Adipocyte (in vitro differentiated cells): ENCODE measurements around the gene TXNDC2.
A peak's percentile ranks its signal among the peaks of the same experiment; 100 is the strongest.

ENCODE experiments used
- DNase-seq: peaks from one replicate; pipeline ENCODE4 v3.0.0-alpha.2; 2015; ENCODE audit warnings: low read depth
- H3K27me3 ChIP-seq: replicated peaks from 2 replicates; pipeline ENCODE4 v1.7.0; 2013; ENCODE audit warnings: mild to moderate bottlenecking, low read length, moderate library complexity; ENCODE audit not compliant: control insufficient read depth, insufficient read depth
- H3K36me3 ChIP-seq: 2 replicates; pipeline ENCODE4 v1.7.0; 2013; ENCODE audit warnings: low read length, mild to moderate bottlenecking, moderate library complexity; ENCODE audit not compliant: control insufficient read depth, insufficient read depth, severe bottlenecking
- H3K4me1 ChIP-seq: 2 replicates; pipeline ENCODE4 v1.7.0; 2013; ENCODE audit warnings: mild to moderate bottlenecking, low read length, moderate library complexity; ENCODE audit not compliant: control insufficient read depth, insufficient read depth
- H3K4me3 ChIP-seq: 2 replicates; pipeline ENCODE4 v1.7.0; 2013; ENCODE audit warnings: mild to moderate bottlenecking, low read length, moderate library complexity
- H3K9ac ChIP-seq: 2 replicates; pipeline ENCODE4 v1.7.0; 2013; ENCODE audit warnings: mild to moderate bottlenecking, low read length, moderate library complexity
- H3K9me3 ChIP-seq: 2 replicates; pipeline ENCODE4 v1.7.0; 2013; ENCODE audit warnings: mild to moderate bottlenecking, low read length, moderate library complexity; ENCODE audit not compliant: control insufficient read depth

TXNDC2 gene

DNA sequence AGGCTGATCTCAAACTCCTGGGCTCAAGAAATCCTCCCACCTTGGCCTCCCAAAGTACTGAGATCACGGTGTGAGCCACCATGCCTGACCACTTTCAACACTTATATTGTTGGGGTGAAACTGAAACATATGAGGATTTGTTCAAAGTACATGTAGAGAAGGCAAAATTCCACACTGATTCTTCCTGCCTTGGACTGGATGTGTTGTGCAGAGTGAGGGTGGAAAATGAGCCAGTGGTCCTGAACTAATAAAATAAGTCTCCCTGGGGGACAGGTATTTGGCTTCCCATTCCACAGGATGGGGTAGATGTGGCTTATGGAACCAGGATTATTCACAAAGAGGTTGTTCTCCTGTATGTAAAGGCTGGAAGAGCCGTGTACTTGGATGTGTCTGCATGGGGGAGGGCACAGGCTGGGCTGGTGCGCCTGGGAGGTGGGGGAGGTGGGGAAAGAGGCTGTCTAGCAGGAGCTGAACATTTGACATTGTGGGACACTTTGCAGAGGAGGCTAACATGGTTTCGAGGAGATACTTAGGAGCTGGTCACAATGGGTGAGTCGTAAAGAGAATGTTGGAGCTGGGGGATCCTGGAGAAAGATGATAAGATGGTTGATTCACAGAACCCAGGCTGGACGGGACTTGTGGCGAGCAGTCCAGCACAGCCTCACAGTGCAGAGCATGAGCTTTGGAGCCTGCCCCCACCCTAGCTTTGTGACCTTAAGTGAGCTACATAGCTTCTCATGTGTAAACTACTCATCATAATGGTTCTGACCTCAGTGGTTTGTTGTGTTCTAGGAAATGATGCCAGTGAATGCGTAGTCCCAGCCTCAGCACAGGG lies at the start of gene TXNDC2:
Gene TXNDC2 (plus strand): TSS at position 804 of the 835 bp plus-strand sequence. CDS start 708 bp downstream, outside the sequence.
- no peak within 1 kb of the TSS for H3K9ac ChIP-seq
- no peaks in the 10 kb centered on the region for H3K36me3 ChIP-seq
- no peak for DNase-seq
- H3K4me1 ChIP-seq: peaks cover 5% of the 10 kb centered on the region
- no peak within 1 kb of the TSS for H3K4me3 ChIP-seq
- no peaks in the 10 kb centered on the region for H3K9me3 ChIP-seq
- no peaks in the 10 kb centered on the region for H3K27me3 ChIP-seq

GRCh38 chr18:9838144-9838877 lies 47.5 kb upstream of the TXNDC2 start:
- DNase-seq: no peak
- peaks cover 9% of the 10 kb centered on the region for H3K36me3 ChIP-seq

GRCh38 chr18:9839211-9839610 lies 46.6 kb upstream of the TXNDC2 start:
- Histone ChIP-seq H3K9me3 (no peaks in the 10 kb centered on the region), H3K4me3 (no peak overlapping the region), H3K4me1 (peaks cover 8% of the 10 kb centered on the region), H3K27me3 (no peaks in the 10 kb centered on the region), H3K9ac (no peak overlapping the region), H3K36me3 (peaks cover 9% of the 10 kb centered on the region)
- no peak for DNase-seq

More at GRCh38 chr18:9838144-9838877, 47.5 kb upstream of the TXNDC2 start:
- Histone ChIP-seq H3K9ac (no peak overlapping the region), H3K9me3 (no peaks in the 10 kb centered on the region), H3K4me3 (no peak overlapping the region), H3K4me1 (peaks cover 8% of the 10 kb centered on the region), H3K27me3 (no peaks in the 10 kb centered on the region)

GRCh38 chr18:9839853-9840252 lies 45.9 kb upstream of the TXNDC2 start:
- H3K36me3 ChIP-seq: peaks cover 9% of the 10 kb centered on the region
- H3K4me1 ChIP-seq: peaks cover 8% of the 10 kb centered on the region
- H3K9ac ChIP-seq: no peak overlapping the region
- no peaks in the 10 kb centered on the region for H3K9me3 ChIP-seq
- no peaks in the 10 kb centered on the region for H3K27me3 ChIP-seq
- H3K4me3 ChIP-seq: no peak overlapping the region
- DNase-seq: no peak

DNA sequence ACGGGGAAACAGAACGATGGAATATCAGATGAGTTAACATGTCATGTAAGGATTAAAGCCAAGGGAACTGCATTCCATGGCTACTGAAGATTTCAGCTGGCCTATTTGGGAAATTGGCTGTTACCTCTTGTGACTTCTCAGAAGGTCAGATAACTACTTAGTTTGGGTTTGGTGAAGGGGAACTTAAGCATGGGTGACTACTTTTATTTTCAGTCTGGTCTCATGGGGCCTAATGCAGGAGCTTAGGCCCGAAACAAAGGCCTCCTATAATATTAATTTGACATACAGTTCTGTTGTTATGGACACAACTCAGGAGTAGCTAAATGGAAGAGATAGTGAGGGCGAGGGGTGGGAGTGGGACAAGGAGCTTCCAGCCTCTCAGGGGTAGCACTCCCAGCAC lies 44.0 kb upstream of the TXNDC2 start:
- Histone ChIP-seq H3K4me1 (peaks cover 17% of the 10 kb centered on the region), H3K9me3 (no peaks in the 10 kb centered on the region), H3K36me3 (peaks cover 10% of the 10 kb centered on the region), H3K9ac (no peak overlapping the region), H3K27me3 (no peaks in the 10 kb centered on the region), H3K4me3 (no peak overlapping the region)
- DNase-seq: no peak

GRCh38 chr18:9842448-9842847 lies 43.3 kb upstream of the TXNDC2 start:
- Histone ChIP-seq H3K9ac (no peak overlapping the region), H3K27me3 (no peaks in the 10 kb centered on the region), H3K4me1 (peaks cover 21% of the 10 kb centered on the region), H3K36me3 (peaks cover 10% of the 10 kb centered on the region), H3K4me3 (no peak overlapping the region), H3K9me3 (no peaks in the 10 kb centered on the region)
- no peak for DNase-seq

DNA sequence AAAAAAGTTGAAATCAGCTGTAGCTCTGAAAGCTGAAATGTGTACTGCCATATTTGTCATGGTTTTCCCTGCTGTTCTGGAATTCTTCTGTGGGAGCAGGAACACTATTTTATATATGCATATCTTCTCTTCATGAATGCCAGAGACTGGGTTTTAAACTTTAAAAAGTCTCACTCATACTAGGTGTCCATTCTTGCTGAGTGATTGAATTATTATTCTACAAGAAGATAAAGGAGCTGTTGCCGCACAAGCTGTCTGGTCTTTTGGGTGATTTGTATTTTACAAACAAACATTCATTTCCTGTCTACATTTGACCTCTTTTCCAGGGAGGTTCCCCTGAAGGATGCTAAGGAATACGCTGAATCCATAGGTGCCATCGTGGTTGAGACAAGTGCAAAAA lies 40.5 kb upstream of the TXNDC2 start:
- Histone ChIP-seq H3K9ac (no peak overlapping the region), H3K9me3 (no peaks in the 10 kb centered on the region), H3K4me1 (peaks cover 21% of the 10 kb centered on the region), H3K36me3 (peaks cover 23% of the 10 kb centered on the region), H3K27me3 (no peaks in the 10 kb centered on the region), H3K4me3 (no peak overlapping the region)
- DNase-seq: peak; percentile 13

- H3K36me3 ChIP-seq: peaks cover 18% of the 10 kb centered on the region
- no peak for DNase-seq
- peaks cover 27% of the 10 kb centered on the region for H3K4me1 ChIP-seq
- H3K4me3 ChIP-seq: peak overlapping the region; percentile 11
- H3K9me3 ChIP-seq: no peaks in the 10 kb centered on the region
- peak overlapping the region; percentile 17 for H3K9ac ChIP-seq
- no peaks in the 10 kb centered on the region for H3K27me3 ChIP-seq
These were observed 39.4 kb upstream of the TXNDC2 start for GRCh38 chr18:9846162-9846925.

GRCh38 chr18:9848170-9848879 lies 37.4 kb upstream of the TXNDC2 start:
- Histone ChIP-seq H3K4me3 (no peak overlapping the region), H3K4me1 (peaks cover 25% of the 10 kb centered on the region), H3K9ac (no peak overlapping the region), H3K9me3 (no peaks in the 10 kb centered on the region), H3K36me3 (peaks cover 18% of the 10 kb centered on the region), H3K27me3 (no peaks in the 10 kb centered on the region)
- DNase-seq: no peak

DNA sequence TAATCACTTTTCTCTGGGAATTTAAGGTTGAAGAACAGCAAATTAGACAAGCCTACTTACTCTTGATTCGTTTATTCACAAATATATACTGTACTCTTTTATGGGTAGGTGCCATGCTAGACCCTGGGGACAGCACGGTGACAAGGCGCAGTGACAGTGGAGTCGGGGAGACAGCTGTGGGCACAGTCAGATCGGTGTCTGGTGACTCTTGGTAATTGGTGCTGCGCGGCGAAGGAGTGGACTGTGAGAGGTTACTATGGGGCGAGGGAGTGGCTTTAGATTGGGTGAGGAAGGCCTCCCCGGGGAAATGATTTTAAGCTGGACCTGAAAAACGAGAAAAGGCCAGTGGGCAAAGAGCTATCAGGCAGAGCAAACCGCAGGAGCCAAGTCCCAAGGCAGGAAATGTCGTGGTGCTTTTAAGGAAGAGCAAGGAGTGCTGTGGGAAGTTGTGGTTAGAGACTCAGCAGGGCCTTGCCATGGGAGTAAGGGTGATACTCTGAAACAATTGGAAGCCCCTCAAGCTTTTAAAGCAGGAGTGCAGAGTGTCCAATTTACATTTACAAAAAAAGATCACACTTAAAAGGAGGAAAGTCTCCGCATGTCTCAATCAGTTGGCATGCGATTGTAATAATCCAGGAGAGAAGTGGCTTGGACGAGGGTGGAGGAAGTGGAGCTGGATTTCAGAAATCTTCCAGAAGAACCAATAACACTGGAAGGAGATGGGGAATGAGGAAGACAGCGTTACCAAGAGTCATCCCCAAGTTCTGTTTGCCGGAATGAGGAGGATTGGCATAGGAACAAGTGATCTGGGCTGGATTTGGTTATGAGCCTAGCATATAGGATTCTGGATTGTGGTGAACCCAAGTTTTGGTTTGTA lies 36.1 kb upstream of the TXNDC2 start:
- Histone ChIP-seq H3K4me1 (peaks cover 27% of the 10 kb centered on the region), H3K36me3 (peaks cover 18% of the 10 kb centered on the region), H3K27me3 (no peaks in the 10 kb centered on the region), H3K4me3 (no peak overlapping the region), H3K9ac (no peak overlapping the region), H3K9me3 (no peaks in the 10 kb centered on the region)
- no peak for DNase-seq
